GM10248 (cell line): ENCODE results near the gene SLC37A2.
"Not testable (repeated sequence)": the region's sequence is repeated elsewhere in the genome, so short reads cannot be mapped to it uniquely, and the experiment has no call there.

Experiments
- CTCF ChIA-PET: fragments of 300-600 bp; sonication (Branson Sonifier 250); formaldehyde crosslinking; extraction: SDS; loops from one replicate; lab custom pipeline; 2021; ENCODE audit warnings: antibody characterized with exemption; lab: Yijun Ruan, JAX
- POLR2A ChIA-PET: fragments of 350-650 bp; sonication (Branson Sonifier 250); formaldehyde crosslinking; extraction: SDS; loops from one replicate; lab custom pipeline; 2020; ENCODE audit warnings: antibody characterized with exemption; lab: Yijun Ruan, JAX
- DNase-seq: peaks from one replicate; pipeline ENCODE4 v3.0.0; 2012; ENCODE audit errors: extremely low spot score
- TF ChIP-seq, protein P1 (sequence below): IDR thresholded peaks from 2 replicates; pipeline ENCODE4 v1.5.1; 2012; ENCODE audit warnings: mild to moderate bottlenecking, low read depth; ENCODE audit errors: extremely low read depth, missing control alignments, control extremely low read depth

Gene SLC37A2

DNA sequence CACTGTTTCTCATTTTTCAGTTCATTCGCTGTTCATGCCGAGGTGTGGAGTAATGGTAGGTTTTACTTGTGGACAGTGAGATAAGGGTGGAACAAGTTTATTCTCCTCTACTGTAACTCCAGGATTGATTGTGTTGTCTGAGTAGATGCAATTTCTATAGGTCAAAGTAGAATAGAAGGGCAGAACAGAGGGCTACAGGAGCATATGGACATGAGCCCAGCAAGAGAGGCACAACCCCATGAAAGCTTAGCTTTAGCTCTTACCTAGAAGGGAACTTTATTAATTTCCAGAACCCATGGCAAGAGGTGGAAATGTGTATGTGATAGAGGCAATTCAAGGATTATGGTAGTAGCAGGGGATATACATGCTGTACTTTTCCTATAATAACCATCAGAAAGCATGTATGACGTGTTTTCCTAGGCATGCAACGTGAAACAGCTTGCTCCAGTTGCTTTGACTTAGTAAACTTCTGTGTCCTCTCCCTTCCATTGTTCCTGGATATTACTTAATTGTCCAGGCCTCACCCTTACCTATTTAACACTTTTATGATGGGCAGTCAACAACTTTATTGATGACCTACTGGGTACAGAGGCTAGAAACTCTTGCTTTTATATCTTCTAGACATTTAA, 13.8 kb upstream of the SLC37A2 start:
- CTCF ChIA-PET = interaction anchor here (1.0 to 2.5 kb wide), 3 partner anchors 12 to 91 kb away, joined by 3 to 9 read pairs (median 4); no protein-coding TSS in a partner anchor

DNA sequence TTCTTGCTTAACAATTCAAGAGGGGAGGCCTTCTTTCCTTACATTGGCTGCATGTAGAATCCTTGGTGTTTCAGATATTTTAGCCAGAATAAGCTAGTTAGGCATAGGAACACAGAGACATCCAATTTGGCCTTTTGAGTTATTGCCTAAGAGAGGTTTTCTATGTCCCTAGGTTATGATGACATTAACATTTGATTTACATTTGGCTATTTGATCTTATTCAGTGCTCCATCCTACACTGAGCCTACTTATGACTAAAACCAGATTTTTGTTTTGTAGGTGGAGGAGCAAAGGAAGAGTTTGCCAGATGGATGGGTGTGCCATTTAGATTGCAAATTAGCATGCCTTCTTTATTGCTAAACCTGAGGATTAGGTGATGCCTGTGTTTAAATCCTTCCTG, 11.1 kb upstream of the SLC37A2 start:
- ChIA-PET POLR2A (no interaction called here), CTCF (interaction anchor here (1.1 to 1.5 kb wide), 5 partner anchors 8 to 89 kb away, joined by 3 to 5 read pairs (median 4); no protein-coding TSS in a partner anchor)
- TF ChIP-seq, protein P1, sequence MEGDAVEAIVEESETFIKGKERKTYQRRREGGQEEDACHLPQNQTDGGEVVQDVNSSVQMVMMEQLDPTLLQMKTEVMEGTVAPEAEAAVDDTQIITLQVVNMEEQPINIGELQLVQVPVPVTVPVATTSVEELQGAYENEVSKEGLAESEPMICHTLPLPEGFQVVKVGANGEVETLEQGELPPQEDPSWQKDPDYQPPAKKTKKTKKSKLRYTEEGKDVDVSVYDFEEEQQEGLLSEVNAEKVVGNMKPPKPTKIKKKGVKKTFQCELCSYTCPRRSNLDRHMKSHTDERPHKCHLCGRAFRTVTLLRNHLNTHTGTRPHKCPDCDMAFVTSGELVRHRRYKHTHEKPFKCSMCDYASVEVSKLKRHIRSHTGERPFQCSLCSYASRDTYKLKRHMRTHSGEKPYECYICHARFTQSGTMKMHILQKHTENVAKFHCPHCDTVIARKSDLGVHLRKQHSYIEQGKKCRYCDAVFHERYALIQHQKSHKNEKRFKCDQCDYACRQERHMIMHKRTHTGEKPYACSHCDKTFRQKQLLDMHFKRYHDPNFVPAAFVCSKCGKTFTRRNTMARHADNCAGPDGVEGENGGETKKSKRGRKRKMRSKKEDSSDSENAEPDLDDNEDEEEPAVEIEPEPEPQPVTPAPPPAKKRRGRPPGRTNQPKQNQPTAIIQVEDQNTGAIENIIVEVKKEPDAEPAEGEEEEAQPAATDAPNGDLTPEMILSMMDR = no peak
- DNase-seq = no peak

More for the DNA sequence above, 13.8 kb upstream of the SLC37A2 start:
- POLR2A ChIA-PET = interaction anchor here (0.7 kb wide), 1 partner anchor 519 kb away, joined by 4 read pairs; no protein-coding TSS in a partner anchor
- TF ChIP-seq, protein P1 = no peak
- DNase-seq = no peak

DNA sequence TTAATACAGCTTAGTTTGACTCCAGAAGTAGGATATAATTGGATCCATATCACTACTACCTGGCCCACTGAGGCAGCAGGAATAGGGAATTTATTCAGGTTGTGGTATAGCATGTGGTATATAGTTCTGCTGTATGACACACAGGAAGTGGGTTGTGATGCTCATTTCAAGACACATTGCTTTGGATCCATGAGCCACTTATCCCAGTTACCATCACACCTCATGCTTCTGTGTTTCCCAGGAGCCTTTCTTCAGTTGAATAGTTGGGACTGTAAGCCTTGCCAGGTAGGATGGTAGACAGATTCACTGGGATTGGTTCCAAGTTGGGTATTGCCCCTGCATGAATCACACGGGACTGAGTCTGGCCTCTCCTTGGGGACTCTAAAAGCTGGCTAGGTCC, 9.9 kb upstream of the SLC37A2 start:
- CTCF ChIA-PET = interaction anchor here (0.8 to 1.5 kb wide), 6 partner anchors 8 to 89 kb away, joined by 3 to 5 read pairs (median 4); no protein-coding TSS in a partner anchor
- TF ChIP-seq, protein P1 = no peak
- POLR2A ChIA-PET = no interaction called here
- no peak for DNase-seq

DNA sequence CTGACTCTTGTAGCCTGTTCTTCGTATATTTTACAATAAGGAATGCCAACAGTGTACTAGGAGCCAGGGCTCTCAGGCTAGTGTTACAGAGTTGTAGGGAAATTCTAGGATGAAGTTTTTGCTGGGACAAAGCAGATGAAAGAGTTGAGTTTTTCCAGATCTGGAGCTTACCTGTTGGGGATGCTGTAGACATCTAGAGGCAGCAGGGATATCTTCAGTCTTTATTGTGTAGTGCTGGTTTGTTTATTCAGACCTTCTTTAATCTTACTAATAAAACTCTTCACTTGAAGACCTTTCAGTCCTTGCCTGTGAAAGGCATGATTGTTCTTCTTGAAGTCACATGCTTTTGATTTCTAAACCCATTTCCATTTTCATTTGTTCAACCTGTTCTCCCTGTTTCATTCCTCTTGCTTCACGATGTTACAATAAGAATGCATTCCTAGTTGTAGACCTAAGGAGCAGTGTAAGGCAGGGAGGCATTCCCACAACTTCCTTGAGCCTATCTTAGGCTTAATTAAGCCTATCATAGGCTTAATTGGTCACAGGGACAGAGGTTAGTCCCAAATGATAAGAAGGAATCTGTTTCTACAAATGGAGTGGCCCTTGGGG, 7.9 kb upstream of the SLC37A2 start:
- no peak for DNase-seq
- POLR2A ChIA-PET = no interaction called here
- CTCF ChIA-PET = no interaction called here

DNA sequence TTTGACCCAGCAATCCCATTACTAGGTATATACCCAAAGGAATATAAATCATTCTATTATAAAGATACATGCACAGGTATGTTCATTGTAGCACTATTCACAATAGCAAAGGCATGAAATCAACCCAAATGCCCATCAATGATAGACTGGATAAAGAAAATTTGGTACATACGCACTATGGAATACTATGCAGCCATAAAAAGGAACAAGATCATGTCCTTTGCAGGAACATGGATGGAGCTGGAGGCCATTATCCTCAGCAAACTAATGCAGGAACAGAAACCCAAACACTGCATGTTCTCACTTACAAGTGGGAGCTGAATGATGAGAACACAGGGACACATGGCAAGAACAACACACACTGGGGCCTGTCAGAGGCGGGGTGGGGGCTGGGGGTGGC, 7.0 kb upstream of the SLC37A2 start:
- POLR2A ChIA-PET, DNase-seq: not testable (repeated sequence)
- CTCF ChIA-PET = interaction anchor here (1.0 kb wide), 1 partner anchor 54 kb away, joined by 3 read pairs; no protein-coding TSS in a partner anchor

More for the DNA sequence above, 7.9 kb upstream of the SLC37A2 start:
- TF ChIP-seq, protein P1 = no peak

DNA sequence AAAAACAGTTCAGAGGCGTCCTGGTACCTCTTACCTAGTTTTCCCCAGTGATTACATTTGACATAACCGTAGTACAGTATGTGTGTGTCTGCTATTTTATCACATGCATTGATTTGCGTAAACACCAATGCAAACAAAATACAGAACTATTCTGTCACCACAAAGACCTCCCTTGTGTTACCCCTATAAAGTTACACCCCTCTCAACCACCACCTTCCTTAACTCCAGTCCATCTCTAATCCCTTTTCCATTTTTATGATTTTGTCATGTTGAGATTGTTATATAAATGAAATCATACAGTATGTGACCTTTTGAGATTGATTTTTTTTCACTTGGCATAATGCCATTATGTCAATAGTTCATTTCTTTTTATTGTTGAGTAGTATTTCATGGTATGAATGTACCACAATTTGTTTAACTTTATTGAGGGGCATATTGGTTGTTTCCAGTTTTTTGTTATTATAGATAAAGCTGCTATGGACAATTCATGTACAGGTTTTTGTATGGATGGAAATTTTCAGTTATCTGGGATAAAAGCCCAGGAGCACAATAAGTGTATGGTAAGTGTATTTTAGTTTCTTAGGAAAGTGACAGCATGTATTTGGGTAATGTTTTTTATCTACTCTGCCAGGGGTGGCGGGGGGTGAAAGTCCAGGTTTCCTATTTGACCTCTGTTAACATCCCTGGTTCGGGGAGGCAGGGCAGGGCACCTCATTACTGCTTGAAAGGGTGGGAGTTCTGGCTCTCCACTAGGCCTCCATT, 6.0 kb upstream of the SLC37A2 start:
- POLR2A ChIA-PET = no interaction called here
- DNase-seq = no peak
- CTCF ChIA-PET = interaction anchor here (1.0 kb wide), 1 partner anchor 53 kb away, joined by 3 read pairs; no protein-coding TSS in a partner anchor
- TF ChIP-seq, protein P1 = no peak
